ENCODE data around the gene CPNE7.
"Not testable (repeated sequence)": the region's sequence is repeated elsewhere in the genome, so short reads cannot be mapped to it uniquely, and the experiment has no call there.

Gene CPNE7

GRCh38 chr16:89586853-89587252 lies 11.3 kb downstream of the CPNE7 start:
- Histone ChIP-seq H3K27me3 (ENCODE audit: insufficient read depth, insufficient read length) (no peaks in the 10 kb centered on the region), H3K36me3 (ENCODE audit: insufficient read depth, insufficient read length, low read length) (peaks cover 78% of the 10 kb centered on the region), H3K9ac (ENCODE audit: insufficient read length, low read depth) (no peak overlapping the region), H3K4me1 (ENCODE audit: insufficient read depth, insufficient read length) (no peaks in the 10 kb centered on the region), H3K9me3 (ENCODE audit: insufficient read depth, low read length) (peaks cover 34% of the 10 kb centered on the region; the same call in 1 of the 2 replicates), H3K4me3 (ENCODE audit: insufficient read length, low read depth) (no peak overlapping the region)
- TF ChIP-seq ZNF274 (IDR thresholded peaks at IDR 0.05; ENCODE audit: low read depth, low read length) (no peak), YY1 (IDR thresholded peaks at IDR 0.05; ENCODE audit: insufficient read depth, insufficient read length) (no peak), SUZ12 (IDR thresholded peaks at IDR 0.05; ENCODE audit: extremely low read depth, insufficient read depth, insufficient read length) (no peak)
- no peak for DNase-seq (ENCODE audit: low read depth, low spot score)

- not testable (repeated sequence) for DNase-seq (ENCODE audit: low read depth, low spot score)
These were observed 12.1 kb downstream of the CPNE7 start for GRCh38 chr16:89587676-89588075.

GRCh38 chr16:89588413-89589109 lies 13.0 kb downstream of the CPNE7 start:
- TF ChIP-seq ZNF274 (IDR thresholded peaks at IDR 0.05; ENCODE audit: low read depth, low read length) (no peak), SUZ12 (IDR thresholded peaks at IDR 0.05; ENCODE audit: extremely low read depth, insufficient read depth, insufficient read length) (no peak), YY1 (IDR thresholded peaks at IDR 0.05; ENCODE audit: insufficient read depth, insufficient read length) (no peak)
- no peak overlapping the region for H3K4me3 ChIP-seq (ENCODE audit: insufficient read length, low read depth)
- peaks cover 34% of the 10 kb centered on the region; the same call in 1 of the 2 replicates for H3K9me3 ChIP-seq (ENCODE audit: insufficient read depth, low read length)
- DNase-seq (ENCODE audit: low read depth, low spot score) = no peak
- H3K27me3 ChIP-seq (ENCODE audit: insufficient read depth, insufficient read length) = no peaks in the 10 kb centered on the region
- no peak overlapping the region for H3K9ac ChIP-seq (ENCODE audit: insufficient read length, low read depth)
- H3K36me3 ChIP-seq (ENCODE audit: insufficient read depth, insufficient read length, low read length) = peaks cover 65% of the 10 kb centered on the region
- no peaks in the 10 kb centered on the region for H3K4me1 ChIP-seq (ENCODE audit: insufficient read depth, insufficient read length)

More at GRCh38 chr16:89587676-89588075, 12.1 kb downstream of the CPNE7 start:
- not testable (repeated sequence) for H3K4me1 ChIP-seq (ENCODE audit: insufficient read depth, insufficient read length); H3K4me3 ChIP-seq (ENCODE audit: insufficient read length, low read depth); H3K9ac ChIP-seq (ENCODE audit: insufficient read length, low read depth); H3K27me3 ChIP-seq (ENCODE audit: insufficient read depth, insufficient read length)
- Histone ChIP-seq H3K36me3 (ENCODE audit: insufficient read depth, insufficient read length, low read length) (peaks cover 69% of the 10 kb centered on the region), H3K9me3 (ENCODE audit: insufficient read depth, low read length) (peaks cover 34% of the 10 kb centered on the region; the same call in 1 of the 2 replicates)

GRCh38 chr16:89589241-89589926 lies 13.8 kb downstream of the CPNE7 start:
- peaks cover 61% of the 10 kb centered on the region for H3K36me3 ChIP-seq (ENCODE audit: insufficient read depth, insufficient read length, low read length)
- H3K27me3 ChIP-seq (ENCODE audit: insufficient read depth, insufficient read length) = no peaks in the 10 kb centered on the region
- H3K9me3 ChIP-seq (ENCODE audit: insufficient read depth, low read length) = peaks cover 34% of the 10 kb centered on the region; the same call in 1 of the 2 replicates
- H3K9ac ChIP-seq (ENCODE audit: insufficient read length, low read depth) = no peak overlapping the region
- no peaks in the 10 kb centered on the region for H3K4me1 ChIP-seq (ENCODE audit: insufficient read depth, insufficient read length)
- no peak overlapping the region for H3K4me3 ChIP-seq (ENCODE audit: insufficient read length, low read depth)
- TF ChIP-seq YY1 (IDR thresholded peaks at IDR 0.05; ENCODE audit: insufficient read depth, insufficient read length) = no peak
- no peak for TF ChIP-seq ZNF274 (IDR thresholded peaks at IDR 0.05; ENCODE audit: low read depth, low read length)
- TF ChIP-seq SUZ12 (IDR thresholded peaks at IDR 0.05; ENCODE audit: extremely low read depth, insufficient read depth, insufficient read length) = no peak
- DNase-seq (ENCODE audit: low read depth, low spot score) = no peak

- no peak for DNase-seq (ENCODE audit: low read depth, low spot score)
- H3K4me1 ChIP-seq (ENCODE audit: insufficient read depth, insufficient read length) = no peaks in the 10 kb centered on the region
- H3K4me3 ChIP-seq (ENCODE audit: insufficient read length, low read depth) = no peak overlapping the region
- H3K27me3 ChIP-seq (ENCODE audit: insufficient read depth, insufficient read length) = no peaks in the 10 kb centered on the region
- H3K9ac ChIP-seq (ENCODE audit: insufficient read length, low read depth) = no peak overlapping the region
- peaks cover 43% of the 10 kb centered on the region for H3K36me3 ChIP-seq (ENCODE audit: insufficient read depth, insufficient read length, low read length)
- peaks cover 12% of the 10 kb centered on the region; the same call in 1 of the 2 replicates for H3K9me3 ChIP-seq (ENCODE audit: insufficient read depth, low read length)
- TF ChIP-seq ZNF274 (IDR thresholded peaks at IDR 0.05; ENCODE audit: low read depth, low read length) (no peak), SUZ12 (IDR thresholded peaks at IDR 0.05; ENCODE audit: extremely low read depth, insufficient read depth, insufficient read length) (no peak), YY1 (IDR thresholded peaks at IDR 0.05; ENCODE audit: insufficient read depth, insufficient read length) (no peak)
These were observed 18.3 kb downstream of the CPNE7 start for GRCh38 chr16:89593841-89594240.

- Histone ChIP-seq H3K36me3 (ENCODE audit: insufficient read depth, insufficient read length, low read length) (peaks cover 32% of the 10 kb centered on the region), H3K4me3 (ENCODE audit: insufficient read length, low read depth) (no peak overlapping the region), H3K9me3 (ENCODE audit: insufficient read depth, low read length) (no peaks in the 10 kb centered on the region), H3K4me1 (ENCODE audit: insufficient read depth, insufficient read length) (peaks cover 13% of the 10 kb centered on the region), H3K27me3 (ENCODE audit: insufficient read depth, insufficient read length) (peaks cover 2% of the 10 kb centered on the region), H3K9ac (ENCODE audit: insufficient read length, low read depth) (no peak overlapping the region)
- no peak for TF ChIP-seq SUZ12 (IDR thresholded peaks at IDR 0.05; ENCODE audit: extremely low read depth, insufficient read depth, insufficient read length)
- TF ChIP-seq YY1 (IDR thresholded peaks at IDR 0.05; ENCODE audit: insufficient read depth, insufficient read length) = no peak
- TF ChIP-seq ZNF274 (IDR thresholded peaks at IDR 0.05; ENCODE audit: low read depth, low read length) = no peak
- DNase-seq (ENCODE audit: low read depth, low spot score) = no peak
These were observed 19.9 kb downstream of the CPNE7 start for GRCh38 chr16:89595330-89596060.
